HG03432 (cell line): ENCODE measurements around the gene GRIK4.

Experiments
- ATAC-seq: cut with Tn5 transposase; IDR thresholded peaks from one replicate; pipeline ENCODE4 v1.9.1; 2021; ENCODE audit warnings: mild to moderate bottlenecking, moderate library complexity; ENCODE audit not compliant: unreplicated experiment

GRIK4 gene

GRCh38 chr11:120797143-120797542, 285.6 kb downstream of the GRIK4 start:
- no peak for ATAC-seq

- no peak for ATAC-seq
These were observed 287.3 kb downstream of the GRIK4 start for GRCh38 chr11:120798854-120799253.

GRCh38 chr11:120800206-120800605, 288.7 kb downstream of the GRIK4 start:
- ATAC-seq: no peak

- no peak for ATAC-seq
These were observed 290.5 kb downstream of the GRIK4 start for GRCh38 chr11:120801801-120802689.

- no peak for ATAC-seq
These were observed 294.5 kb downstream of the GRIK4 start for GRCh38 chr11:120805960-120806555.

GRCh38 chr11:120807414-120808150, 296.0 kb downstream of the GRIK4 start:
- ATAC-seq: no peak

GRCh38 chr11:120808616-120809050, 297.1 kb downstream of the GRIK4 start:
- ATAC-seq: no peak

GRCh38 chr11:120810251-120810650, 298.7 kb downstream of the GRIK4 start:
- no peak for ATAC-seq

- ATAC-seq: no peak
These were observed 299.7 kb downstream of the GRIK4 start for GRCh38 chr11:120811199-120811598.

GRCh38 chr11:120811731-120812130, 300.2 kb downstream of the GRIK4 start:
- no peak for ATAC-seq

GRCh38 chr11:120814531-120815318, 303.2 kb downstream of the GRIK4 start:
- ATAC-seq: no peak

- ATAC-seq: no peak
These were observed 304.0 kb downstream of the GRIK4 start for GRCh38 chr11:120815319-120816100.

GRCh38 chr11:120816176-120816575, 304.6 kb downstream of the GRIK4 start:
- ATAC-seq: no peak

GRCh38 chr11:120816711-120817110, 305.2 kb downstream of the GRIK4 start:
- no peak for ATAC-seq

GRCh38 chr11:120817158-120817557, 305.6 kb downstream of the GRIK4 start:
- no peak for ATAC-seq

GRCh38 chr11:120818097-120818496, 306.5 kb downstream of the GRIK4 start:
- no peak for ATAC-seq

- no peak for ATAC-seq
These were observed 307.5 kb downstream of the GRIK4 start for GRCh38 chr11:120819003-120819402.

GRCh38 chr11:120819437-120820365, 308.2 kb downstream of the GRIK4 start:
- ATAC-seq: no peak

GRCh38 chr11:120823159-120823558, 311.6 kb downstream of the GRIK4 start:
- ATAC-seq: no peak
